ENCODE data around the gene NUTM2B.
A peak's percentile ranks its signal among the peaks of the same experiment; 100 is the strongest.
"Not testable (repeated sequence)": the region's sequence is repeated elsewhere in the genome, so short reads cannot be mapped to it uniquely, and the experiment has no call there.

Gene NUTM2B

GRCh38 chr10:79726620-79727019 lies 23.6 kb downstream of the NUTM2B start:
- DNase-seq (ENCODE audit: low spot score), result not testable (repeated sequence)

- not testable (repeated sequence) for DNase-seq (ENCODE audit: low spot score)
Observed at GRCh38 chr10:79744844-79745243, 41.8 kb downstream of the NUTM2B start.

- not testable (repeated sequence) for DNase-seq (ENCODE audit: low spot score)
Observed at GRCh38 chr10:79748510-79748909, 45.5 kb downstream of the NUTM2B start.

GRCh38 chr10:79753601-79754000 lies 50.6 kb downstream of the NUTM2B start:
- not testable (repeated sequence) for DNase-seq (ENCODE audit: low spot score)

GRCh38 chr10:79758297-79758993 lies 55.4 kb downstream of the NUTM2B start:
- peak; percentile 1 for DNase-seq (ENCODE audit: low spot score)

Data from AG08395 (cell line).